Activated T-cell treated with anti-CD3 and anti-CD28 coated beads, Interleukin-2, amount 50 U/mL, for 72 hours (primary cell): ENCODE data around the gene ITGB8. TPM values are rescaled to one million over a fixed set of nuclear protein-coding genes. Genes with fewer than 3 reads are reported as not detected.

ENCODE experiments used
- ATAC-seq, 2 donors: fragments of 150-1000 bp; cut with Tn5 transposase; replicated peaks in 1 of 2; 2 replicates each; pipeline ENCODE4 v1.10.0; 2021; ENCODE audit warnings: moderate library complexity in 2 of 2, mild to moderate bottlenecking in 1 of 2
- DNase-seq, 2 donors: peaks; one replicate each; pipeline ENCODE4 v3.0.0; 2021 to 2022; ENCODE audit warnings: mixed read lengths in 1 of 2
- H3K27ac Mint-ChIP-seq: one replicate; pipeline ENCODE4 v1.8.0; 2022; ENCODE audit warnings: mild to moderate bottlenecking, moderate library complexity, mixed read lengths
- H3K27me3 Mint-ChIP-seq: one replicate; pipeline ENCODE4 v1.8.0; 2022; ENCODE audit warnings: low read depth, mixed read lengths
- H3K36me3 Mint-ChIP-seq, 2 donors: one replicate each; pipeline ENCODE4 v1.8.0; 2022; ENCODE audit warnings: mixed read lengths in 2 of 2, mild to moderate bottlenecking in 1 of 2; ENCODE audit not compliant: insufficient read depth in 2 of 2
- H3K4me1 Mint-ChIP-seq: one replicate; pipeline ENCODE4 v1.8.0; 2022; ENCODE audit warnings: low read depth, mixed read lengths
- H3K4me3 Mint-ChIP-seq, 2 donors: one replicate each; pipeline ENCODE4 v1.8.0; 2022; ENCODE audit warnings: mild to moderate bottlenecking in 2 of 2, mixed read lengths in 2 of 2, moderate library complexity in 2 of 2
- H3K9me3 Mint-ChIP-seq, 2 donors: one replicate each; pipeline ENCODE4 v1.8.0; 2022; ENCODE audit warnings: mixed read lengths in 2 of 2
- total RNA-seq, 2 donors: library from RNA; stranded (reverse); gene quantifications; one replicate each; pipeline ENCODE4 v1.2.3, GENCODE V29; 2022

The ITGB8 gene
- total RNA-seq, 2 donors from 2014 or later = 0.02 TPM; not detected in 1

- ATAC-seq (no peak), DNase-seq (no peak)
- Mint-ChIP-seq H3K9me3 (peaks cover 0 to 2% of the 10 kb centered on the region in 2 donors), H3K27ac (no peak overlapping the region), H3K27me3 (no peaks in the 10 kb centered on the region), H3K4me1 (no peaks in the 10 kb centered on the region), H3K36me3 (no peaks in the 10 kb centered on the region), H3K4me3 (no peak overlapping the region)
These were observed 21.2 kb downstream of the ITGB8 start for GRCh38 chr7:20351901-20352300.

DNA sequence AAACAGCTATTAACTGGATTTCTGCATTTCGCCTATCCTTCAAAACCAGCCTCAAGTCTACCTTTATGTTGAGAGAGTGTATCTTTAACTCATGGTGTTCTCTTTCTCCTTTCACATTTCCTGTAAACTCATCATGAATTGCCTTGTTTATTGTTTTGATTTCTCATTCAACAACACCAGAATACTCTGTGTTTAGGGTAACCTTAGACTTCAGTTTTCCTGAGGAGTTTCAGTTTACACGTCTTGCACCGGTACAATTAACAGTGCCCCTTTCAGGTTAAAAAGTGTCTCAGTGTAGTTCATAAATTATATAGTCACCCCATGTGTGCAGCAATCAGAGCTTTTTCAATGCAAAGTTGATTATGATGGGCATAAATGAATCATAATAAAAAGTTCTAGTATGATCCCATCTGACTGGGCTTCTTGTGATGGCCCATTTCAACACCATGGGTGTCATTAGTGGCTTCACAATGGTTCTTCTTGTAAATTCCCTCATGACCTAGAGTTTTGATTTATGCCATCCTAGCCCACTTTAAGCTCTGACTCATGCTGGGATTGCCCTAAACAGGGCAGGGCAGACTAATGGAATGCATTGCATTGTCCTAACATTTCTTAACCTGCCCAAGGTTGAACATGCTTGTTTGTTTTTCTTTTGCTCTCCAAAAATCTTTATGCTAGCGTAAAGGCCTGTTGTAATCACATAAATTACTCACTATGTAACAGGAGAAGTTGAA, 22.0 kb downstream of the ITGB8 start:
- Mint-ChIP-seq H3K27ac (no peak overlapping the region), H3K27me3 (no peaks in the 10 kb centered on the region), H3K9me3 (no peaks in the 10 kb centered on the region), H3K36me3 (no peaks in the 10 kb centered on the region), H3K4me1 (no peaks in the 10 kb centered on the region), H3K4me3 (no peak overlapping the region)
- DNase-seq = no peak
- no peak for ATAC-seq

DNA sequence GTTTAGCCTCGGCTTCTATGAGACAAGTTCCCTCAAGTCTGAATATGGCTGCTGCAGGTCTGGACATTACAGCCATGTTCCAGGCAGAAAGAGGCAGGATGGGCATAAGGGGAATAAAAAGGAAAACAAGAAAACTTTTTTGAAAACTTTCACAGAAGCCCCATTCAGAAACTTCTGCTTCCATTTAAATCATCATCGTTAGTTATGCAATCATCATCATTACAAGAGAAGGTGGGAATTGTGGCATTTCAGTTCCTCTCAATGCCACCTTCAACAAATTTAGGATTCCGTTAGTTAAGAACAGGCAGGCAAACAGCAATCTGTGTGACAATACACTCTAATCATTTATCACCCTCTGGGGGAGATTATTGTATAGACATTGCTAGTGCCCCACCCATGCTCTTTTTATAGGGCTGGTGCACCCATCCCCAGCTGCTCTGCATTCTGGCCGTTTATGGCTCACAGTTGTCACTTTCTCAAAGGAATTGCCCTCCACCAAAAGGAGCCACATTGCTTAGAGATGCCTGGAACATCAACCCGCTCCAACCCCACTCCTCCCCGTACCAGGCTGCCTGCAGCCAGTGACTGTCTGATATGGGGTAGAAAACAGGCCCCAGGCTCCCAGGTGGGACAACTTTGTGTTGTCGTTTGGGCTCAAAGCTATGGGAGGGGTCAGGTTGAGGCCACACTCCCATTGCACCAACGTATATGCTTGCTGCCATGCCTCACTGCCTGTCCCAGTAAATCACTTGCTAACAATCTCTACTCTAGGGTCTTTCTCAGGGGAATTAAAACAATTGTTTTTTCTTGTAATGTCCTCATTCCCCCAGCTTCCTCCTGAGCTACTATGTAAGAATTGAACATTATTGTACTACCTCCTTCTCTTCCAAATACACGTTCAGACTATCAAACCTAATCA, 24.2 kb downstream of the ITGB8 start:
- H3K27ac Mint-ChIP-seq = no peak overlapping the region
- ATAC-seq (no peak), DNase-seq (no peak)
- H3K36me3 Mint-ChIP-seq = no peaks in the 10 kb centered on the region
- no peaks in the 10 kb centered on the region for H3K27me3 Mint-ChIP-seq
- H3K9me3 Mint-ChIP-seq = no peaks in the 10 kb centered on the region
- no peaks in the 10 kb centered on the region for H3K4me1 Mint-ChIP-seq
- no peak overlapping the region for H3K4me3 Mint-ChIP-seq

- Mint-ChIP-seq H3K4me3 (no peak overlapping the region), H3K27ac (no peak overlapping the region), H3K4me1 (no peaks in the 10 kb centered on the region), H3K27me3 (no peaks in the 10 kb centered on the region), H3K36me3 (no peaks in the 10 kb centered on the region), H3K9me3 (peaks cover 2 to 3% of the 10 kb centered on the region in 2 donors)
- ATAC-seq (no peak), DNase-seq (no peak)
These were observed 27.4 kb downstream of the ITGB8 start for GRCh38 chr7:20358106-20358505.

DNA sequence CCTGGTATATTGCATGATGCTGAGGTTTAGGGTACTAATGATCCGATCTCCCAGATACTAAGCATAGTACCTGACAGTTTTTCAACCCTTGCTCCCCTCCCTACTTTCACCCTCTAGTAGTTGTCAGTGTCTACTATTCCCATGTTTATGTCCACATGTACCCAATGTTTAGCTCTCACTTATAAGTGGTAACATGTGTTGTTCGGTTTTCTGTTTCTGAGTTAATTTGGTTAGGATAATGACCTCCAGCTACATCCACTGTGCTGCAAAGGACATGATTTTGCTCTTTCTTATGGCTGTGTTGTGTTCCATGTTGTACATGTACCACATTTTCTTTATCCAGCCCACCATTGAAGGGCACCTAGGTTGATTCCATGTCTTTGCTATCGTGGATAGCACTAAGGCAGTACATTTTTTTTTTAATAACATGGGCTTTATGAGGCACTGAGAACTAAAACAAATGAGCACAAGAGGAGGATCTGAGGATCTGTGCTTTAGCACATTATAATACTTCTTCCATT, 28.1 kb downstream of the ITGB8 start:
- no peaks in the 10 kb centered on the region for H3K4me1 Mint-ChIP-seq
- no peak overlapping the region for H3K27ac Mint-ChIP-seq
- DNase-seq (no peak), ATAC-seq (no peak)
- H3K27me3 Mint-ChIP-seq = no peaks in the 10 kb centered on the region
- H3K9me3 Mint-ChIP-seq = peaks cover 2 to 3% of the 10 kb centered on the region in 2 donors
- H3K4me3 Mint-ChIP-seq = no peak overlapping the region
- H3K36me3 Mint-ChIP-seq = no peaks in the 10 kb centered on the region

GRCh38 chr7:20359341-20359963, 28.8 kb downstream of the ITGB8 start:
- DNase-seq (no peak), ATAC-seq (no peak)
- no peaks in the 10 kb centered on the region for H3K36me3 Mint-ChIP-seq
- no peaks in the 10 kb centered on the region for H3K4me1 Mint-ChIP-seq
- peaks cover 2 to 3% of the 10 kb centered on the region in 2 donors for H3K9me3 Mint-ChIP-seq
- no peak overlapping the region for H3K27ac Mint-ChIP-seq
- no peaks in the 10 kb centered on the region for H3K27me3 Mint-ChIP-seq
- H3K4me3 Mint-ChIP-seq = no peak overlapping the region

GRCh38 chr7:20362574-20363253, 32.0 kb downstream of the ITGB8 start:
- ATAC-seq = no peak
- Mint-ChIP-seq H3K36me3 (no peaks in the 10 kb centered on the region), H3K27ac (no peak overlapping the region), H3K27me3 (no peaks in the 10 kb centered on the region), H3K4me1 (no peaks in the 10 kb centered on the region), H3K4me3 (no peak overlapping the region), H3K9me3 (peaks cover 2 to 3% of the 10 kb centered on the region in 2 donors)
- DNase-seq = no peak

GRCh38 chr7:20364571-20365196, 34.0 kb downstream of the ITGB8 start:
- H3K4me3 Mint-ChIP-seq = no peak overlapping the region
- peaks cover 2 to 3% of the 10 kb centered on the region in 2 donors for H3K9me3 Mint-ChIP-seq
- DNase-seq (no peak), ATAC-seq (no peak)
- H3K27ac Mint-ChIP-seq = no peak overlapping the region
- H3K4me1 Mint-ChIP-seq = no peaks in the 10 kb centered on the region
- H3K27me3 Mint-ChIP-seq = no peaks in the 10 kb centered on the region
- H3K36me3 Mint-ChIP-seq = no peaks in the 10 kb centered on the region

- Mint-ChIP-seq H3K27ac (no peak overlapping the region), H3K4me1 (no peaks in the 10 kb centered on the region), H3K4me3 (no peak overlapping the region), H3K9me3 (peaks cover 2 to 3% of the 10 kb centered on the region in 2 donors), H3K27me3 (no peaks in the 10 kb centered on the region), H3K36me3 (no peaks in the 10 kb centered on the region)
- ATAC-seq (no peak), DNase-seq (no peak)
These were observed 34.8 kb downstream of the ITGB8 start for GRCh38 chr7:20365486-20365885.

GRCh38 chr7:20374399-20374798, 43.7 kb downstream of the ITGB8 start:
- no peaks in the 10 kb centered on the region for H3K27me3 Mint-ChIP-seq
- no peak overlapping the region for H3K27ac Mint-ChIP-seq
- DNase-seq = no peak
- no peaks in the 10 kb centered on the region for H3K4me1 Mint-ChIP-seq
- H3K9me3 Mint-ChIP-seq = no peaks in the 10 kb centered on the region
- no peak overlapping the region for H3K4me3 Mint-ChIP-seq
- no peak for ATAC-seq
- H3K36me3 Mint-ChIP-seq = no peaks in the 10 kb centered on the region

DNA sequence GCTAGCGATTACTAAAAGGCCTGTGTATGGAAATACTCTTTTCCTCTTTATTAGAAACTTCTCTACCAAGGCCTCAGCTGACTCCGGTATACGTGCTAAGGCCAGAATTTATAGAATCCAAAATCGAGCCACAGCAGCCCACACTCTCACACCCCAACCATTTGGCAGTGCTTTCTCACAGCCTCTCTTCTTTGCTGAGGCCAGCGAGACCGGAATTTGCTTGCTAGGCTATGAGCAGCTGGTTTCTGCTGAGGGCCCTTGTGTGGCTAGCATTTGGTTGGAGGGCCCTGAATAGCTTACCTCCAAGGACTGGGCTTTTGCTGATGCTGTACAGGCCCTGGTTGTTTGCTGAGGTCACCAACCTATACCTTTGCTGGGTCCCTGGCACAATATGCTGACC, 46.1 kb downstream of the ITGB8 start:
- no peaks in the 10 kb centered on the region for H3K36me3 Mint-ChIP-seq
- no peak overlapping the region for H3K27ac Mint-ChIP-seq
- no peak overlapping the region for H3K4me3 Mint-ChIP-seq
- no peaks in the 10 kb centered on the region for H3K9me3 Mint-ChIP-seq
- no peaks in the 10 kb centered on the region for H3K4me1 Mint-ChIP-seq
- no peak for ATAC-seq
- DNase-seq = no peak
- no peaks in the 10 kb centered on the region for H3K27me3 Mint-ChIP-seq

GRCh38 chr7:20381406-20382034, 50.8 kb downstream of the ITGB8 start:
- no peak for DNase-seq
- H3K27ac Mint-ChIP-seq = no peak overlapping the region
- no peaks in the 10 kb centered on the region for H3K36me3 Mint-ChIP-seq
- H3K4me3 Mint-ChIP-seq = no peak overlapping the region
- no peaks in the 10 kb centered on the region for H3K9me3 Mint-ChIP-seq
- ATAC-seq = no peak
- H3K4me1 Mint-ChIP-seq = no peaks in the 10 kb centered on the region
- H3K27me3 Mint-ChIP-seq = no peaks in the 10 kb centered on the region
